ENCODE data around the gene SUPT3H. TPM values are rescaled to one million over a fixed set of nuclear protein-coding genes. Genes with fewer than 3 reads are reported as not detected.

SUPT3H gene
- total RNA-seq (2021; fragmentation: NEBNext Ultra II Directional; extraction: Animal tissue kit (Norgen Biotek cat#: 25700)) = 1 to 10 TPM; 5.6 to 8.2 (median 6.5) TPM
- long read RNA-seq, partial matches to known transcripts = 1 of 2 reads
- long read RNA-seq, other reads (novel, unspliced or antisense) = 1 of 2 reads

DNA sequence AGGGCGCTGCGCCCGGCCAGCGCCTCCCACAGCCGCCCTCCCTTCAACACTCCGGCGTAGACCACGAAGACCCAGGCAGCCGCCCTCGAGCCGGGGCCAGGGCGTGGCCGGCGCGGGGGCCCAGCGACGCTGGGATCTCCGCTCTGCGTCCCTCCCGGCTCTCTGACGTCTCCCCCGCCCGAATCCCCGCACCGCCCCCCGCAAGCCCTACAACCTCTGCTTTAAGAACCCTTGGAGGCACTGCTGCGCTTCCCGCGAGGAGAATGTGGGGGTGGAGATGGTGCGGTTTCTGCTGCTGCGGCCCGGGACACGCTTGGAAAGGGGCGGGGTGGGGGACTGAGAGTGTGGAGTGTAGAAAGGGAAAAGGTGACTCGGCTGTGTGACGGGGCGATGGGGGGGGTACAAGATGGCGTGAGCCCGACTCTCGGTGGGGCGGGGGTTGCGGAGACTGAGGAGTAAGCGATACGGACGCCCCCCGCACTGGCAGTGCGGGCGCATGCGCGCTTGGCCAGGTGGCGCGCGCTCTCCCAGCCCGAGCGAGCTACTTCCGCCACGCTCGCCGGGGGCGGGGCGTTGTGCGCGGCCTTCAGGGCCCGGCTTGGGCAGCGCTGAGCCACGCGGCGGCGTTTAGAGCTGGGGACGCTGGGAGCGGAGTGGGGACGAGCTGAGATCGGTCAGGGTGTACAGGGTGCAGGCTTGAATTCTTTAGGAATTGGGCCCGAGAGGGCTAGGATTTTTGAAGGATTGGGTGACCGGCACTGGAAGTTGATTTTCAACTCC lies at the start of gene SUPT3H:
Gene SUPT3H (minus strand): TSS at position 381 of the 780 bp plus-strand sequence.
- H3K27ac Mint-ChIP-seq = peak within 1 kb of the TSS; percentile 99
- no peaks in the 10 kb centered on the region for H3K36me3 Mint-ChIP-seq (ENCODE audit: low read depth)
- H3K27me3 Mint-ChIP-seq (ENCODE audit: insufficient read depth) = no peaks in the 10 kb centered on the region; the same call in 1 of the 2 replicates
- H3K9me3 Mint-ChIP-seq = no peaks in the 10 kb centered on the region
- H3K4me3 Mint-ChIP-seq = peak within 1 kb of the TSS; percentile 93
- TF ChIP-seq, protein P1, sequence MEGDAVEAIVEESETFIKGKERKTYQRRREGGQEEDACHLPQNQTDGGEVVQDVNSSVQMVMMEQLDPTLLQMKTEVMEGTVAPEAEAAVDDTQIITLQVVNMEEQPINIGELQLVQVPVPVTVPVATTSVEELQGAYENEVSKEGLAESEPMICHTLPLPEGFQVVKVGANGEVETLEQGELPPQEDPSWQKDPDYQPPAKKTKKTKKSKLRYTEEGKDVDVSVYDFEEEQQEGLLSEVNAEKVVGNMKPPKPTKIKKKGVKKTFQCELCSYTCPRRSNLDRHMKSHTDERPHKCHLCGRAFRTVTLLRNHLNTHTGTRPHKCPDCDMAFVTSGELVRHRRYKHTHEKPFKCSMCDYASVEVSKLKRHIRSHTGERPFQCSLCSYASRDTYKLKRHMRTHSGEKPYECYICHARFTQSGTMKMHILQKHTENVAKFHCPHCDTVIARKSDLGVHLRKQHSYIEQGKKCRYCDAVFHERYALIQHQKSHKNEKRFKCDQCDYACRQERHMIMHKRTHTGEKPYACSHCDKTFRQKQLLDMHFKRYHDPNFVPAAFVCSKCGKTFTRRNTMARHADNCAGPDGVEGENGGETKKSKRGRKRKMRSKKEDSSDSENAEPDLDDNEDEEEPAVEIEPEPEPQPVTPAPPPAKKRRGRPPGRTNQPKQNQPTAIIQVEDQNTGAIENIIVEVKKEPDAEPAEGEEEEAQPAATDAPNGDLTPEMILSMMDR (IDR thresholded peaks at IDR 0.05) = peak; percentile 25
- peaks cover 34% of the 10 kb centered on the region for H3K4me1 Mint-ChIP-seq (ENCODE audit: low read depth)
- DNase-seq = peak; percentile 83

DNA sequence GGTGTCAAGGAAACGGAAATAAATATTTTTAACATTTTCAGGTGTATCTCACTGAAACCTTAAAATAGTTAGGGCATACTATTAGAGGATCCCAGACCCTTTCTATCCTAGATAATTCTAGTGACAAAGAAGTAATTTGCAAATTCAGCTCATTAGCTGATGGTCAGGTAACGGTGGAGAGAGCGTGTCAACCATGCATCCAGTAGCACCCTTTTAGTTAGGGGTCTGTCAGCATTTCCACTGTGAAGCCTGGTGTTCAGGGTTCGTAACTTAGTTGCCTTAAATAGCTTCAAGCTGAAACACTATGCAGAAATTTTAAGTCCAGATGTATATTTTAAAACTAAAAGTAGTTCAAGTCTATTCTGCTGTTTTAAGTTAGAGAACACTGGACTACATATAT lies 48.5 kb upstream of the SUPT3H start:
- no peak overlapping the region for H3K4me3 Mint-ChIP-seq
- TF ChIP-seq, protein P1 (IDR thresholded peaks at IDR 0.05) = no peak
- no peaks in the 10 kb centered on the region; the same call in 1 of the 2 replicates for H3K27me3 Mint-ChIP-seq (ENCODE audit: insufficient read depth)

DNA sequence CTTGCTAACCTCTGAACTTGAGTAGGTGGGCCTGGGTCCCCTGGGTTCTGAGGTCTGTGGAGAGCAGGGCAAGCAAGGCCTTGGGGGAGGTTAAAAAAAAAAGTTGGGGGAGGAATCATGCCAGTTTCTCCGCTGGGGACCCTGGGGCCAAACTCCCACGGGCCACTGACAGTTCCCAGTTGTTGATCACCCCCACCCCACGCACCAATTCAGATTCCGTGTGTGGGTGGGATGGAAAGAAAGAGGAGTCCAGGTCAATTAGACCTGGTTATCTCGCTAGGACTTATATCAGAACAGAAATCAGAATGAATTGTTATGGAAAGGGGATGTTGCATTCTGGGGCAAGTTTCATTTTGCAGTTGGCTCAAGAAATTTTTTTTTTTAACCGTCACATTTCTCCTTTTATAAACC lies 46.7 kb upstream of the SUPT3H start:
- Mint-ChIP-seq H3K4me1 (ENCODE audit: low read depth) (peaks cover 52% of the 10 kb centered on the region), H3K27me3 (ENCODE audit: insufficient read depth) (peaks cover under 1% of the 10 kb centered on the region; the same call in 1 of the 2 replicates), H3K4me3 (peak overlapping the region; percentile 95), H3K27ac (peak overlapping the region; percentile 46), H3K9me3 (no peaks in the 10 kb centered on the region), H3K36me3 (ENCODE audit: low read depth) (peaks cover 15% of the 10 kb centered on the region; the same call in 1 of the 2 replicates)
- TF ChIP-seq, protein P1 (IDR thresholded peaks at IDR 0.05) = no peak
- DNase-seq = no peak

More for the DNA sequence above, 48.5 kb upstream of the SUPT3H start:
- DNase-seq = no peak
- Mint-ChIP-seq H3K9me3 (no peaks in the 10 kb centered on the region), H3K36me3 (ENCODE audit: low read depth) (peaks cover 22% of the 10 kb centered on the region), H3K27ac (no peak overlapping the region), H3K4me1 (ENCODE audit: low read depth) (peaks cover 44% of the 10 kb centered on the region)

DNA sequence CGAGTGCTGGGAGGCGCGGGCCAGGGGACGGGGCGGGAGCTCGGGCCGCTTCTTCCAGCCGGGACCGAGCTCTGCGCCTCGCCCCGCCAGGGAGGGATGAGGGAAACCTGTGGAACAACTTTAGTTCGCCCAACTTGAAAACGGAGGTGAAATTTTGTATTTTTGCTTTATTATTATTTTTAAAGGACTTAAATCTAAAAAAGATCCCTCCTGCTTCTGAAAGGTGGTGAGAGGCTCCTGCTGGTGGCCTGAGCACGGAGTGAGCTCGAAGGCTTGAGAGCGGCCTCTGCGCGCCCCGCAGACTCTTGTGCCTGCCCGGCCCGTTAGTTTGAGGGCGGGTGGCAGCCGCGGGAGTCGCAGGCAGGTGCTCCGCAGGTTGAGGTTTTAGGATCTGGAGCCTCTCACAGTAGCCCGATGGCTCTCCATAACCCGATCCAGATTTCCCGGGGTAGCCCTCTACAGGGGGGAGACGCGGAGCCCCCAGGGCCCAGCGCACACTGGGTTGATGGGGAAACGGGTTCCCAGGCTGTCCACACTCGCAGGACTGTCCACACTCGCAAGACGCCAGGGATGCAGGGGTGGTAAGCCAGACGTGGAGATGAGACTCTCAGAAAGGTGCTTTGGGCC lies 46.2 kb upstream of the SUPT3H start:
- peaks cover 2% of the 10 kb centered on the region; the same call in 1 of the 2 replicates for H3K27me3 Mint-ChIP-seq (ENCODE audit: insufficient read depth)

More for the DNA sequence above, 46.2 kb upstream of the SUPT3H start:
- no peak for DNase-seq
- H3K9me3 Mint-ChIP-seq = no peaks in the 10 kb centered on the region
- peaks cover 11% of the 10 kb centered on the region; the same call in 1 of the 2 replicates for H3K36me3 Mint-ChIP-seq (ENCODE audit: low read depth)
- peak overlapping the region; percentile 95 for H3K4me3 Mint-ChIP-seq
- TF ChIP-seq, protein P1 (IDR thresholded peaks at IDR 0.05) = no peak
- H3K4me1 Mint-ChIP-seq (ENCODE audit: low read depth) = peaks cover 57% of the 10 kb centered on the region
- peak overlapping the region; percentile 46 for H3K27ac Mint-ChIP-seq
